ENCODE data around the gene TULP4.

GRCh38 chr6:158548418-158549161 lies 236.3 kb downstream of the TULP4 start:
- TF ChIP-seq CTCF (IDR thresholded peaks at IDR 0.05) (no peak), EZH2 (IDR thresholded peaks at IDR 0.05; ENCODE audit: borderline replicate concordance, insufficient read depth, low read depth, low read length, poor library complexity, severe bottlenecking) (no peak)
